OCI-LY1 (cell line): ENCODE results near the gene DOK5.

ENCODE experiments used
- CTCF ChIP-seq: fragments of 200-600 bp; sonication (generic), shearing (Covaris generic); IDR thresholded peaks from 2 replicates; pipeline ENCODE4 v1.5.1; 2017; ENCODE audit warnings: mild to moderate bottlenecking, antibody characterized with exemption, low read length, moderate library complexity, mixed read lengths
- EZH2 ChIP-seq: fragments of 200-600 bp; sonication (generic), shearing (Covaris generic); IDR thresholded peaks from 2 replicates; pipeline ENCODE4 v1.8.0; 2017; ENCODE audit warnings: borderline replicate concordance, mixed run types, mild to moderate bottlenecking, antibody characterized with exemption, low read length, moderate library complexity, mixed read lengths

- TF ChIP-seq CTCF (no peak), EZH2 (no peak)
These were observed 167.7 kb downstream of the DOK5 start for GRCh38 chr20:54642864-54643667.
